Adipocyte (in vitro differentiated cells): Measurements from ENCODE around the gene MPND.

ENCODE experiments used
- DNase-seq: peaks from one replicate; pipeline ENCODE4 v3.0.0-alpha.2; 2015; ENCODE audit warnings: low read depth
- H3K27me3 ChIP-seq: replicated peaks from 2 replicates; pipeline ENCODE4 v1.7.0; 2013; ENCODE audit warnings: mild to moderate bottlenecking, low read length, moderate library complexity; ENCODE audit not compliant: control insufficient read depth, insufficient read depth
- H3K36me3 ChIP-seq: 2 replicates; pipeline ENCODE4 v1.7.0; 2013; ENCODE audit warnings: low read length, mild to moderate bottlenecking, moderate library complexity; ENCODE audit not compliant: control insufficient read depth, insufficient read depth, severe bottlenecking
- H3K4me1 ChIP-seq: 2 replicates; pipeline ENCODE4 v1.7.0; 2013; ENCODE audit warnings: mild to moderate bottlenecking, low read length, moderate library complexity; ENCODE audit not compliant: control insufficient read depth, insufficient read depth
- H3K4me3 ChIP-seq: 2 replicates; pipeline ENCODE4 v1.7.0; 2013; ENCODE audit warnings: mild to moderate bottlenecking, low read length, moderate library complexity
- H3K9ac ChIP-seq: 2 replicates; pipeline ENCODE4 v1.7.0; 2013; ENCODE audit warnings: mild to moderate bottlenecking, low read length, moderate library complexity
- H3K9me3 ChIP-seq: 2 replicates; pipeline ENCODE4 v1.7.0; 2013; ENCODE audit warnings: mild to moderate bottlenecking, low read length, moderate library complexity; ENCODE audit not compliant: control insufficient read depth

Gene MPND

GRCh38 chr19:4343370-4344307, at the start of gene MPND:
Gene MPND, plus strand, starts transcription at chr19:4343562. Its CDS starts 32 bp downstream, at chr19:4343594.
- H3K9ac ChIP-seq: peak within 1 kb of the TSS; percentile 87
- H3K27me3 ChIP-seq: no peaks in the 10 kb centered on the region
- peak within 1 kb of the TSS; percentile 97 for H3K4me3 ChIP-seq
- H3K9me3 ChIP-seq: no peaks in the 10 kb centered on the region
- peaks cover 11% of the 10 kb centered on the region for H3K4me1 ChIP-seq
- DNase-seq: peak; percentile 96
- H3K36me3 ChIP-seq: no peaks in the 10 kb centered on the region

GRCh38 chr19:4294389-4294788, 49.0 kb upstream of the MPND start:
- Histone ChIP-seq H3K27me3 (peaks cover 27% of the 10 kb centered on the region), H3K9ac (no peak overlapping the region), H3K36me3 (no peaks in the 10 kb centered on the region), H3K9me3 (no peaks in the 10 kb centered on the region), H3K4me1 (no peaks in the 10 kb centered on the region), H3K4me3 (no peak overlapping the region)
- no peak for DNase-seq

GRCh38 chr19:4295972-4296771, 47.2 kb upstream of the MPND start:
- no peak for DNase-seq
- no peak overlapping the region for H3K4me3 ChIP-seq
- H3K4me1 ChIP-seq: no peaks in the 10 kb centered on the region
- peaks cover 21% of the 10 kb centered on the region for H3K27me3 ChIP-seq
- no peak overlapping the region for H3K9ac ChIP-seq
- no peaks in the 10 kb centered on the region for H3K36me3 ChIP-seq
- H3K9me3 ChIP-seq: no peaks in the 10 kb centered on the region

GRCh38 chr19:4297901-4298809, 45.2 kb upstream of the MPND start:
- no peak overlapping the region for H3K4me3 ChIP-seq
- H3K36me3 ChIP-seq: no peaks in the 10 kb centered on the region
- H3K27me3 ChIP-seq: peaks cover 21% of the 10 kb centered on the region
- no peak overlapping the region for H3K9ac ChIP-seq
- no peaks in the 10 kb centered on the region for H3K9me3 ChIP-seq
- DNase-seq: no peak
- peaks cover 7% of the 10 kb centered on the region for H3K4me1 ChIP-seq

GRCh38 chr19:4298810-4299550, 44.4 kb upstream of the MPND start:
- no peak for DNase-seq
- H3K9me3 ChIP-seq: no peaks in the 10 kb centered on the region
- H3K4me1 ChIP-seq: peaks cover 7% of the 10 kb centered on the region
- no peak overlapping the region for H3K9ac ChIP-seq
- no peaks in the 10 kb centered on the region for H3K36me3 ChIP-seq
- H3K4me3 ChIP-seq: no peak overlapping the region
- peaks cover 21% of the 10 kb centered on the region for H3K27me3 ChIP-seq

- Histone ChIP-seq H3K9me3 (no peaks in the 10 kb centered on the region), H3K36me3 (no peaks in the 10 kb centered on the region), H3K27me3 (peaks cover 16% of the 10 kb centered on the region), H3K4me3 (no peak overlapping the region), H3K4me1 (peaks cover 7% of the 10 kb centered on the region), H3K9ac (no peak overlapping the region)
- DNase-seq: no peak
Observed at GRCh38 chr19:4300589-4300988, 42.8 kb upstream of the MPND start.

- no peak overlapping the region for H3K4me3 ChIP-seq
Observed at GRCh38 chr19:4301590-4302242, 41.6 kb upstream of the MPND start.

GRCh38 chr19:4302243-4302640, 41.1 kb upstream of the MPND start, which contains the start of gene TMIGD2:
Gene TMIGD2, minus strand, starts transcription at chr19:4302389. Its CDS starts 4 bp downstream, at chr19:4302385.
- Histone ChIP-seq H3K9me3 (no peaks in the 10 kb centered on the region), H3K4me3 (no peak within 1 kb of the TSS)
- no peak for DNase-seq

More at GRCh38 chr19:4301590-4302242, 41.6 kb upstream of the MPND start:
- Histone ChIP-seq H3K9ac (no peak overlapping the region), H3K36me3 (no peaks in the 10 kb centered on the region), H3K27me3 (peaks cover 9% of the 10 kb centered on the region), H3K4me1 (peaks cover 7% of the 10 kb centered on the region), H3K9me3 (no peaks in the 10 kb centered on the region)
- no peak for DNase-seq

GRCh38 chr19:4303819-4304537, 39.4 kb upstream of the MPND start:
- Histone ChIP-seq H3K9me3 (no peaks in the 10 kb centered on the region), H3K4me3 (no peak overlapping the region), H3K27me3 (peaks cover 8% of the 10 kb centered on the region)

More at GRCh38 chr19:4302243-4302640, 41.1 kb upstream of the MPND start, which contains the start of gene TMIGD2:
- H3K27me3 ChIP-seq: peaks cover 8% of the 10 kb centered on the region
- no peak within 1 kb of the TSS for H3K9ac ChIP-seq
- no peaks in the 10 kb centered on the region for H3K36me3 ChIP-seq
- H3K4me1 ChIP-seq: peaks cover 7% of the 10 kb centered on the region

More at GRCh38 chr19:4303819-4304537, 39.4 kb upstream of the MPND start:
- no peak for DNase-seq
- Histone ChIP-seq H3K4me1 (peaks cover 7% of the 10 kb centered on the region), H3K36me3 (no peaks in the 10 kb centered on the region), H3K9ac (no peak overlapping the region)
